ENCODE measurements around the gene C1D. TPM values are rescaled to one million over a fixed set of nuclear protein-coding genes. Genes with fewer than 3 reads are reported as not detected.

C1D gene
- total RNA-seq (20.1 and 24.8 TPM in 2 replicates), polyA plus RNA-seq (8.4 and 19.3 TPM in 2 replicates), polyA minus RNA-seq (6.2 and 6.7 TPM in 2 replicates)
- 20.0 TPM for total RNA-seq (2013)

GRCh38 chr2:68062680-68063387, at the start of gene C1D:
C1D (minus strand) TSS chr2:68063004; CDS start chr2:68047310, 15,694 bp downstream.
- Histone ChIP-seq H2AFZ (ENCODE audit: insufficient read depth, low read depth, low read length, poor library complexity, severe bottlenecking) (peak within 1 kb of the TSS; percentile 93), H3K9ac (ENCODE audit: low read length) (peak within 1 kb of the TSS; percentile 95), H3K4me2 (replicated peaks; ENCODE audit: low read depth, low read length, poor library complexity, severe bottlenecking) (peak within 1 kb of the TSS; percentile 94), H3K27me3 (replicated peaks in 1 of 4; ENCODE audit: control extremely low read depth in 1 of 4, control insufficient read depth in 3 of 4, insufficient read depth in 4 of 4, low read length in 3 of 4) (no peaks in the 10 kb centered on the region), H3K9me3 (ENCODE audit: control extremely low read depth in 1 of 3, control insufficient read depth in 2 of 3, insufficient read depth in 1 of 3, low read length in 2 of 3) (no peaks in the 10 kb centered on the region), H3K79me2 (ENCODE audit: control insufficient read depth, insufficient read depth, low read length) (peaks cover 54% of the 10 kb centered on the region), H4K20me1 (ENCODE audit: control insufficient read depth, insufficient read depth, low read length, poor library complexity, severe bottlenecking) (peaks cover 13% of the 10 kb centered on the region), H3K36me3 (replicated peaks in 1 of 2; ENCODE audit: control extremely low read depth in 1 of 2, control insufficient read depth in 1 of 2, extremely low read depth in 1 of 2, insufficient read depth in 2 of 2, low read length in 1 of 2) (no peaks in the 10 kb centered on the region), H3K27ac (ENCODE audit: low read length in 2 of 2) (peak within 1 kb of the TSS; percentile 88 to 96), H3K4me3 (ENCODE audit: control extremely low read depth in 1 of 5, extremely low read depth in 1 of 5, insufficient read depth in 1 of 5, low read depth in 2 of 5, low read length in 4 of 5) (peak within 1 kb of the TSS; percentile 87 to 97 (median 96)), H3K4me1 (ENCODE audit: control insufficient read depth in 2 of 2, insufficient read depth in 2 of 2, low read length in 2 of 2) (peaks cover 20 to 30% of the 10 kb centered on the region in 2 donors)
- H3K27ac Mint-ChIP-seq, result peak within 1 kb of the TSS; percentile 96
- POLR2A ChIA-PET, result interaction anchor here (1.7 kb wide), 1 partner anchor 58 kb away, joined by 4 read pairs; no protein-coding TSS in a partner anchor
- WGBS (ENCODE audit: insufficient coverage), result under 1% methylated on average over 26 of the region's 34 CpGs
- TF ChIP-seq CTCF (IDR thresholded peaks at IDR 0.05) (no peak), EZH2 (IDR thresholded peaks at IDR 0.05; ENCODE audit: borderline replicate concordance, insufficient read depth, low read depth, low read length, poor library complexity, severe bottlenecking) (no peak)
- H3K4me3 Mint-ChIP-seq, result peak within 1 kb of the TSS; percentile 95
- peaks cover 40% of the 10 kb centered on the region for H3K4me1 Mint-ChIP-seq
- no peaks in the 10 kb centered on the region for H3K9me3 Mint-ChIP-seq (ENCODE audit: insufficient read depth)
- DNase-seq, result peak; percentile 95
- intact Hi-C loops (cut with micrococcal nuclease), result loop anchor here (1.0 to 2.0 kb wide), 3 partner anchors 59 to 190 kb away; partner anchors contain the start of genes PNO1 and PPP3R1
- H3K27me3 Mint-ChIP-seq, result peaks cover 6% of the 10 kb centered on the region
- CTCF ChIA-PET, result interaction anchor here (0.6 to 2.2 kb wide), 6 partner anchors 10 to 65 kb away, joined by 3 to 16 read pairs (median 4); no protein-coding TSS in a partner anchor
- ATAC-seq (ENCODE audit: low read depth), result peak; percentile 96

GRCh38 chr2:68110102-68110501, 47.3 kb upstream of the C1D start:
- intact Hi-C loops (cut with micrococcal nuclease), result no loop called here
- Histone ChIP-seq H3K27ac (ENCODE audit: low read length in 2 of 2) (no peak overlapping the region), H3K4me1 (ENCODE audit: control insufficient read depth in 2 of 2, insufficient read depth in 2 of 2, low read length in 2 of 2) (no peaks in the 10 kb centered on the region), H3K36me3 (replicated peaks in 1 of 2; ENCODE audit: control extremely low read depth in 1 of 2, control insufficient read depth in 1 of 2, extremely low read depth in 1 of 2, insufficient read depth in 2 of 2, low read length in 1 of 2) (no peaks in the 10 kb centered on the region), H3K4me3 (ENCODE audit: control extremely low read depth in 1 of 5, extremely low read depth in 1 of 5, insufficient read depth in 1 of 5, low read depth in 2 of 5, low read length in 4 of 5) (no peak overlapping the region), H3K27me3 (replicated peaks in 1 of 4; ENCODE audit: control extremely low read depth in 1 of 4, control insufficient read depth in 3 of 4, insufficient read depth in 4 of 4, low read length in 3 of 4) (no peaks in the 10 kb centered on the region), H3K79me2 (ENCODE audit: control insufficient read depth, insufficient read depth, low read length) (no peaks in the 10 kb centered on the region), H3K9me3 (ENCODE audit: control extremely low read depth in 1 of 3, control insufficient read depth in 2 of 3, insufficient read depth in 1 of 3, low read length in 2 of 3) (peaks cover 3 to 13% (median 7%) of the 10 kb centered on the region in 3 donors), H4K20me1 (ENCODE audit: control insufficient read depth, insufficient read depth, low read length, poor library complexity, severe bottlenecking) (no peaks in the 10 kb centered on the region), H3K4me2 (replicated peaks; ENCODE audit: low read depth, low read length, poor library complexity, severe bottlenecking) (no peak overlapping the region), H2AFZ (ENCODE audit: insufficient read depth, low read depth, low read length, poor library complexity, severe bottlenecking) (no peak overlapping the region), H3K9ac (ENCODE audit: low read length) (no peak overlapping the region)
- H3K4me3 Mint-ChIP-seq, result no peak overlapping the region
- CTCF ChIA-PET, result interaction anchor here (0.6 to 2.7 kb wide), 4 partner anchors 9 to 19 kb away, joined by 3 to 12 read pairs (median 3); no protein-coding TSS in a partner anchor
- no peak for TF ChIP-seq EZH2 (IDR thresholded peaks at IDR 0.05; ENCODE audit: borderline replicate concordance, insufficient read depth, low read depth, low read length, poor library complexity, severe bottlenecking)
- TF ChIP-seq CTCF (IDR thresholded peaks at IDR 0.05), result no peak
- H3K27ac Mint-ChIP-seq, result no peak overlapping the region
- DNase-seq (peak; percentile 32), ATAC-seq (ENCODE audit: low read depth) (peak; percentile 53)
- peaks cover 2% of the 10 kb centered on the region for H3K4me1 Mint-ChIP-seq
- H3K27me3 Mint-ChIP-seq, result no peaks in the 10 kb centered on the region
- peaks cover 7% of the 10 kb centered on the region for H3K9me3 Mint-ChIP-seq (ENCODE audit: insufficient read depth)
- no CpG with 5 or more reads among the region's 3 CpGs for WGBS (ENCODE audit: insufficient coverage)
- POLR2A ChIA-PET, result no interaction called here
